WTC11 (cell line): Measurements from ENCODE around the gene TMOD3. TPM values are rescaled to one million over a fixed set of nuclear protein-coding genes. Genes with fewer than 3 reads are reported as not detected.

Experiments used
- ATAC-seq: fragments of 200-7000 bp; cut with Tn5 transposase; 2 replicates; pipeline ENCODE4 v1.10.0; 2021; ENCODE audit warnings: mild to moderate bottlenecking, moderate library complexity
- CTCF ChIA-PET: fragments of 300-600 bp; sonication (Branson Sonifier 250); formaldehyde crosslinking; loops from one replicate; lab custom pipeline; 2021; ENCODE audit warnings: antibody characterized with exemption; lab: Charles Lee
- POLR2A ChIA-PET: fragments of 350-600 bp; sonication (Branson Sonifier 250); formaldehyde crosslinking; loops from one replicate; lab custom pipeline; 2021; ENCODE audit warnings: antibody characterized with exemption; lab: Charles Lee
- DNase-seq: peaks from one replicate; pipeline ENCODE4 v3.0.0; 2021; ENCODE audit warnings: low spot score
- H3K27ac Mint-ChIP-seq: 2 replicates; pipeline ENCODE4 v1.8.0; 2021; ENCODE audit warnings: mixed read lengths
- H3K27me3 Mint-ChIP-seq: 2 replicates; pipeline ENCODE4 v1.8.0; 2021; ENCODE audit warnings: low read depth, mild to moderate bottlenecking, moderate library complexity, mixed read lengths
- H3K36me3 Mint-ChIP-seq: 2 replicates; pipeline ENCODE4 v1.8.0; 2021; ENCODE audit warnings: mixed read lengths
- H3K4me1 Mint-ChIP-seq: 2 replicates; pipeline ENCODE4 v1.8.0; 2022; ENCODE audit warnings: mixed read lengths
- H3K4me3 Mint-ChIP-seq: 2 replicates; pipeline ENCODE4 v1.8.0; 2021; ENCODE audit warnings: mild to moderate bottlenecking, moderate library complexity, mixed read lengths
- H3K9me3 Mint-ChIP-seq: 2 replicates; pipeline ENCODE4 v1.8.0; 2021; ENCODE audit warnings: mixed read lengths
- ESRRA ChIP-seq: sonication (generic); formaldehyde crosslinking; IDR thresholded peaks from 2 replicates; pipeline ENCODE4 v1.8.1; 2022; ENCODE audit warnings: mild to moderate bottlenecking, missing genetic modification reagents, borderline replicate concordance
- ETV6 ChIP-seq: sonication (generic); formaldehyde crosslinking; IDR thresholded peaks from 2 replicates; pipeline ENCODE4 v1.8.1; 2022; ENCODE audit warnings: mild to moderate bottlenecking, missing genetic modification reagents
- IRF2 ChIP-seq: sonication (generic); formaldehyde crosslinking; IDR thresholded peaks from 2 replicates; pipeline ENCODE4 v1.8.0; 2022; ENCODE audit warnings: low read depth, missing genetic modification reagents, borderline replicate concordance
- NFE2L1 ChIP-seq: sonication (generic); formaldehyde crosslinking; IDR thresholded peaks from 2 replicates; pipeline ENCODE4 v1.8.1; 2023; ENCODE audit warnings: missing genetic modification reagents
- NR2C2 ChIP-seq: sonication (generic); formaldehyde crosslinking; IDR thresholded peaks from 2 replicates; pipeline ENCODE4 v1.8.0; 2022; ENCODE audit warnings: mild to moderate bottlenecking, missing genetic modification reagents
- RELA ChIP-seq: sonication (generic); formaldehyde crosslinking; IDR thresholded peaks from 2 replicates; pipeline ENCODE4 v1.8.1; 2022; ENCODE audit warnings: missing genetic modification reagents, mild to moderate bottlenecking, borderline replicate concordance
- SP1 ChIP-seq: sonication (generic); formaldehyde crosslinking; conservative IDR thresholded peaks from 2 replicates; pipeline ENCODE4 v1.8.1; 2022; ENCODE audit warnings: missing genetic modification reagents
- TEAD1 ChIP-seq: sonication (generic); formaldehyde crosslinking; IDR thresholded peaks from 2 replicates; pipeline ENCODE4 v1.8.0; 2022; ENCODE audit warnings: mild to moderate bottlenecking, missing genetic modification reagents
- ZBTB21 ChIP-seq: sonication (generic); formaldehyde crosslinking; IDR thresholded peaks from 2 replicates; pipeline ENCODE4 v1.8.1; 2023; ENCODE audit warnings: mild to moderate bottlenecking, missing genetic modification reagents, borderline replicate concordance
- ZNF138 ChIP-seq: sonication (generic); formaldehyde crosslinking; conservative IDR thresholded peaks from 2 replicates; pipeline ENCODE4 v1.8.1; 2022; ENCODE audit warnings: mild to moderate bottlenecking, moderate library complexity, missing genetic modification reagents
- ZNF263 ChIP-seq: sonication (generic); formaldehyde crosslinking; IDR thresholded peaks from 2 replicates; pipeline ENCODE4 v1.8.1; 2022; ENCODE audit warnings: low read depth, mild to moderate bottlenecking, moderate library complexity, missing genetic modification reagents
- ZNF396 ChIP-seq: fragments of 250-450 bp; sonication (Bioruptor Pico); IDR thresholded peaks from 2 replicates; pipeline ENCODE4 v1.8.0; 2021; ENCODE audit warnings: mild to moderate bottlenecking, moderate library complexity, borderline replicate concordance
- total RNA-seq: library from RNA; stranded (reverse); gene quantifications from 3 replicates; pipeline ENCODE4 v1.2.3, GENCODE V29; 2021
- TF ChIP-seq, protein P1 (sequence below): fragments of 250-450 bp; sonication (Bioruptor Pico); IDR thresholded peaks from 2 replicates; pipeline ENCODE4 v2.1.2; 2022; ENCODE audit warnings: mild to moderate bottlenecking, moderate library complexity
- TF ChIP-seq, protein P2 (sequence below): fragments of 250-450 bp; sonication (Bioruptor Pico); IDR thresholded peaks from 2 replicates; pipeline ENCODE4 v1.9.0; 2021; ENCODE audit warnings: mild to moderate bottlenecking
- TF ChIP-seq, protein P3 (sequence below): fragments of 250-450 bp; sonication (Bioruptor Pico); IDR thresholded peaks from 2 replicates; pipeline ENCODE4 v1.9.0; 2021; ENCODE audit warnings: mild to moderate bottlenecking, borderline replicate concordance
- TF ChIP-seq, protein P4 (sequence below): fragments of 200-600 bp; IDR thresholded peaks from 2 replicates; pipeline ENCODE4 v1.8.0; 2022; ENCODE audit warnings: antibody characterized with exemption

Gene TMOD3
- total RNA-seq, 1 experiment from 2014 or later = 40.6 TPM

DNA sequence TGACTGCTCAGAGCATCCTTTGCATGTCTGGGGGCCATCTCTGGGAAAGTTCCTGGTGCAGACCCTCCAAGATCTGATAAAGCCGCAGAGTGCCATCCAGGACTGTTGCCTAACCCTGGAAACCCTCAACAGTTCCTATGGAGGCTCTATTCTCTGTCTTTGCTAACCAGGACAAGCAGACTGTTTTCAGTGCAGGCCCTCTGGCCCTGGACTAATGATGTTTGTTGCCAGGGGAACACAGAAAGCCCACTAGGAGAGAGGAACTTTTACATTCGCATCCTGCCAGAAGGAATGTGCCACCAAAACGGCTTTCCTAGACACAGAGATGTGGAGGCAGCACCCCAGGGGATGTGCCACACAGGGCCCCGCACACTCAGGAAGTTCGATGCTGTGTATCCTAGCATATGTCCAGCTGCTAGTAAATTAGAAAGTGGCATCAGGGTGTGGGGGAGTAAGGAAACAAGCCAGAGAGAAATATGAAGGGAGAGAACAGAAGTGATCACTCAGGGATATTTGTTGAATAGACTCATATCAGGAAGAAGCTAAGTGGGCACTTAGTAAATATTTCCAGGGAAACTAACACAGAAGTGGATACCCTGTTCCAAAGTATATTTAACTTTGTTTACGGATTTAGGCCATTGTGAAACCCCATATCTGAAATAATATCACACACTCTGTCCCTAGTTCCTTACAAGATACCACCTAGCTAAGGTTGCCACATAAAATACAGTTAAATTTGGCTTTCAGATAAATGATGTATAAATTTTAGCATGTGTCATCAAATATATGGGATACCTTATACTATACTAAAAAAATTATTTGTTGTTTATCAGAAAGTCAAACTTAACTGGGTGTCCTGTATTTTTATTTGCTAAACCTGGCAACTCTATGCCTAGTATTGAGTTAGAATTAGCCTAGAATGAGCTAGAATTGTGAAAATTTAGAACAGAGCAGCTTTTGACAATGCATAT, 29.9 kb upstream of the TMOD3 start (continued):
- TF ChIP-seq, protein P1, sequence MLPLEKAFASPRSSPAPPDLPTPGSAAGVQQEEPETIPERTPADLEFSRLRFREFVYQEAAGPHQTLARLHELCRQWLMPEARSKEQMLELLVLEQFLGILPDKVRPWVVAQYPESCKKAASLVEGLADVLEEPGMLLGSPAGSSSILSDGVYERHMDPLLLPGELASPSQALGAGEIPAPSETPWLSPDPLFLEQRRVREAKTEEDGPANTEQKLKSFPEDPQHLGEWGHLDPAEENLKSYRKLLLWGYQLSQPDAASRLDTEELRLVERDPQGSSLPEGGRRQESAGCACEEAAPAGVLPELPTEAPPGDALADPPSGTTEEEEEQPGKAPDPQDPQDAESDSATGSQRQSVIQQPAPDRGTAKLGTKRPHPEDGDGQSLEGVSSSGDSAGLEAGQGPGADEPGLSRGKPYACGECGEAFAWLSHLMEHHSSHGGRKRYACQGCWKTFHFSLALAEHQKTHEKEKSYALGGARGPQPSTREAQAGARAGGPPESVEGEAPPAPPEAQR (CRISPR knock-in tag) = no peak
- TF ChIP-seq TEAD1 (CRISPR knock-in tag) = no peak
- no peak for TF ChIP-seq NFE2L1
- TF ChIP-seq NR2C2 = no peak
- TF ChIP-seq ZNF396 = no peak
- no peak for TF ChIP-seq ESRRA
- TF ChIP-seq ETV6 (CRISPR knock-in tag) = no peak
- TF ChIP-seq ZNF138 (CRISPR knock-in tag) = no peak
- no peak for TF ChIP-seq SP1 (CRISPR knock-in tag)
- TF ChIP-seq, protein P2, sequence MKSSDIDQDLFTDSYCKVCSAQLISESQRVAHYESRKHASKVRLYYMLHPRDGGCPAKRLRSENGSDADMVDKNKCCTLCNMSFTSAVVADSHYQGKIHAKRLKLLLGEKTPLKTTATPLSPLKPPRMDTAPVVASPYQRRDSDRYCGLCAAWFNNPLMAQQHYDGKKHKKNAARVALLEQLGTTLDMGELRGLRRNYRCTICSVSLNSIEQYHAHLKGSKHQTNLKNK (CRISPR knock-in tag) = no peak
- TF ChIP-seq, all 79 proteins: peak for 0

DNA sequence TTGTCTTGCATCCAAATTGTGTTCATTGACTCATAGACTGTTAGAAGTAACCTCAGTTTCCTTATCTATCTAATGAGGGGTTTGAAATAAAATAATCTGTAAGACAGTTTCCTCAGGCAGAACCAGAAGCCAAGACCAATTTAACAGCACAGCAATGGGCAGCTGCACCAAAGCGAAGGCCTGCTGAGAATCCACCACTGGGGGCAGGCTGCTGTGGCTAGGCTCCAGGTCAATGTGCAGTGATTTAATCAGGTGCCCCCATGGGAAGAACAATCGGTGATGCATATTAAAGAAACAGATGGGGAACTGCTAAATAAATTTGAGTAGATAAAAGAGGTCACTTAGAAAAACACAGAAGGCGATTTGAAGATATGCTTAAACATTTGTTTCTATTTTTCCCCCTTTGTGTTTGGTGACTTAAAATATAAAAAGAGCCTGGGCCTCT, 28.0 kb upstream of the TMOD3 start:
- peak; percentile 63 for DNase-seq
- TF ChIP-seq ZBTB21 = no peak
- TF ChIP-seq, protein P3, sequence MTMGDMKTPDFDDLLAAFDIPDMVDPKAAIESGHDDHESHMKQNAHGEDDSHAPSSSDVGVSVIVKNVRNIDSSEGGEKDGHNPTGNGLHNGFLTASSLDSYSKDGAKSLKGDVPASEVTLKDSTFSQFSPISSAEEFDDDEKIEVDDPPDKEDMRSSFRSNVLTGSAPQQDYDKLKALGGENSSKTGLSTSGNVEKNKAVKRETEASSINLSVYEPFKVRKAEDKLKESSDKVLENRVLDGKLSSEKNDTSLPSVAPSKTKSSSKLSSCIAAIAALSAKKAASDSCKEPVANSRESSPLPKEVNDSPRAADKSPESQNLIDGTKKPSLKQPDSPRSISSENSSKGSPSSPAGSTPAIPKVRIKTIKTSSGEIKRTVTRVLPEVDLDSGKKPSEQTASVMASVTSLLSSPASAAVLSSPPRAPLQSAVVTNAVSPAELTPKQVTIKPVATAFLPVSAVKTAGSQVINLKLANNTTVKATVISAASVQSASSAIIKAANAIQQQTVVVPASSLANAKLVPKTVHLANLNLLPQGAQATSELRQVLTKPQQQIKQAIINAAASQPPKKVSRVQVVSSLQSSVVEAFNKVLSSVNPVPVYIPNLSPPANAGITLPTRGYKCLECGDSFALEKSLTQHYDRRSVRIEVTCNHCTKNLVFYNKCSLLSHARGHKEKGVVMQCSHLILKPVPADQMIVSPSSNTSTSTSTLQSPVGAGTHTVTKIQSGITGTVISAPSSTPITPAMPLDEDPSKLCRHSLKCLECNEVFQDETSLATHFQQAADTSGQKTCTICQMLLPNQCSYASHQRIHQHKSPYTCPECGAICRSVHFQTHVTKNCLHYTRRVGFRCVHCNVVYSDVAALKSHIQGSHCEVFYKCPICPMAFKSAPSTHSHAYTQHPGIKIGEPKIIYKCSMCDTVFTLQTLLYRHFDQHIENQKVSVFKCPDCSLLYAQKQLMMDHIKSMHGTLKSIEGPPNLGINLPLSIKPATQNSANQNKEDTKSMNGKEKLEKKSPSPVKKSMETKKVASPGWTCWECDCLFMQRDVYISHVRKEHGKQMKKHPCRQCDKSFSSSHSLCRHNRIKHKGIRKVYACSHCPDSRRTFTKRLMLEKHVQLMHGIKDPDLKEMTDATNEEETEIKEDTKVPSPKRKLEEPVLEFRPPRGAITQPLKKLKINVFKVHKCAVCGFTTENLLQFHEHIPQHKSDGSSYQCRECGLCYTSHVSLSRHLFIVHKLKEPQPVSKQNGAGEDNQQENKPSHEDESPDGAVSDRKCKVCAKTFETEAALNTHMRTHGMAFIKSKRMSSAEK (CRISPR knock-in tag) = no peak
- TF ChIP-seq ETV6 (CRISPR knock-in tag) = no peak
- TF ChIP-seq RELA (CRISPR knock-in tag) = no peak
- TF ChIP-seq IRF2 (CRISPR knock-in tag) = no peak
- TF ChIP-seq, protein P4, sequence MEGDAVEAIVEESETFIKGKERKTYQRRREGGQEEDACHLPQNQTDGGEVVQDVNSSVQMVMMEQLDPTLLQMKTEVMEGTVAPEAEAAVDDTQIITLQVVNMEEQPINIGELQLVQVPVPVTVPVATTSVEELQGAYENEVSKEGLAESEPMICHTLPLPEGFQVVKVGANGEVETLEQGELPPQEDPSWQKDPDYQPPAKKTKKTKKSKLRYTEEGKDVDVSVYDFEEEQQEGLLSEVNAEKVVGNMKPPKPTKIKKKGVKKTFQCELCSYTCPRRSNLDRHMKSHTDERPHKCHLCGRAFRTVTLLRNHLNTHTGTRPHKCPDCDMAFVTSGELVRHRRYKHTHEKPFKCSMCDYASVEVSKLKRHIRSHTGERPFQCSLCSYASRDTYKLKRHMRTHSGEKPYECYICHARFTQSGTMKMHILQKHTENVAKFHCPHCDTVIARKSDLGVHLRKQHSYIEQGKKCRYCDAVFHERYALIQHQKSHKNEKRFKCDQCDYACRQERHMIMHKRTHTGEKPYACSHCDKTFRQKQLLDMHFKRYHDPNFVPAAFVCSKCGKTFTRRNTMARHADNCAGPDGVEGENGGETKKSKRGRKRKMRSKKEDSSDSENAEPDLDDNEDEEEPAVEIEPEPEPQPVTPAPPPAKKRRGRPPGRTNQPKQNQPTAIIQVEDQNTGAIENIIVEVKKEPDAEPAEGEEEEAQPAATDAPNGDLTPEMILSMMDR = peak; percentile 39; the same call in 1 of the 2 replicates
- no peak for TF ChIP-seq ZNF263 (CRISPR knock-in tag)
- peak; percentile 91 for ATAC-seq
- Mint-ChIP-seq H3K36me3 (no peaks in the 10 kb centered on the region), H3K4me3 (no peak overlapping the region), H3K4me1 (no peaks in the 10 kb centered on the region), H3K9me3 (no peaks in the 10 kb centered on the region), H3K27me3 (no peaks in the 10 kb centered on the region), H3K27ac (no peak overlapping the region)
- CTCF ChIA-PET = interaction anchor here (0.6 to 2.1 kb wide), 12 partner anchors 11 to 206 kb away, joined by 3 to 11 read pairs (median 4); no protein-coding TSS in a partner anchor
- POLR2A ChIA-PET = no interaction called here
